ENCODE results near the gene MEP1A.
"Not testable (repeated sequence)": the region's sequence is repeated elsewhere in the genome, so short reads cannot be mapped to it uniquely, and the experiment has no call there.

Gene MEP1A, protein sequence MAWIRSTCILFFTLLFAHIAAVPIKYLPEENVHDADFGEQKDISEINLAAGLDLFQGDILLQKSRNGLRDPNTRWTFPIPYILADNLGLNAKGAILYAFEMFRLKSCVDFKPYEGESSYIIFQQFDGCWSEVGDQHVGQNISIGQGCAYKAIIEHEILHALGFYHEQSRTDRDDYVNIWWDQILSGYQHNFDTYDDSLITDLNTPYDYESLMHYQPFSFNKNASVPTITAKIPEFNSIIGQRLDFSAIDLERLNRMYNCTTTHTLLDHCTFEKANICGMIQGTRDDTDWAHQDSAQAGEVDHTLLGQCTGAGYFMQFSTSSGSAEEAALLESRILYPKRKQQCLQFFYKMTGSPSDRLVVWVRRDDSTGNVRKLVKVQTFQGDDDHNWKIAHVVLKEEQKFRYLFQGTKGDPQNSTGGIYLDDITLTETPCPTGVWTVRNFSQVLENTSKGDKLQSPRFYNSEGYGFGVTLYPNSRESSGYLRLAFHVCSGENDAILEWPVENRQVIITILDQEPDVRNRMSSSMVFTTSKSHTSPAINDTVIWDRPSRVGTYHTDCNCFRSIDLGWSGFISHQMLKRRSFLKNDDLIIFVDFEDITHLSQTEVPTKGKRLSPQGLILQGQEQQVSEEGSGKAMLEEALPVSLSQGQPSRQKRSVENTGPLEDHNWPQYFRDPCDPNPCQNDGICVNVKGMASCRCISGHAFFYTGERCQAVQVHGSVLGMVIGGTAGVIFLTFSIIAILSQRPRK

DNA sequence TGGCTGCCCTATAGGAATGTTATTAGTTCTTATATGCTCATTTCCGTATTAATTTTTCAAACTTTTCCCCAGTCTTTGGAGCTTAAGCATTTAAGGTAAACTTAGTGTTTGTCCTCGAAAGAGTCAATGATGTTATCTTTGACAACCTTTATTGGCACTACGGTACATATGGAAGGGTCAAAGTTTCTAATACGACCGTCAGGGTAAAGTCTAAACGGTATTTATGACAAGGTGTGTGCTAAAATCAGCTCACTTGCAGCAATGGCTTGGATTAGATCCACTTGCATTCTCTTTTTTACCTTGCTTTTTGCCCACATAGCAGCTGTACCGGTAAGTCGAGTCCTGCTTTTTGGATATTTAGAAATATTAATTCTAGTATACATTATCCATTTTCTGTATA is at the start of gene MEP1A:
Gene MEP1A (plus strand): TSS at position 252 of the 400 bp plus-strand sequence. CDS start 10 bp downstream, at position 262.
- no peak within 1 kb of the TSS for H3K27ac ChIP-seq

GRCh38 chr6:46743425-46744158 is 49.6 kb upstream of the MEP1A start:
- no peak for TF ChIP-seq ZFX (IDR thresholded peaks at IDR 0.05; ENCODE audit: borderline replicate concordance)
- TF ChIP-seq, protein P1, sequence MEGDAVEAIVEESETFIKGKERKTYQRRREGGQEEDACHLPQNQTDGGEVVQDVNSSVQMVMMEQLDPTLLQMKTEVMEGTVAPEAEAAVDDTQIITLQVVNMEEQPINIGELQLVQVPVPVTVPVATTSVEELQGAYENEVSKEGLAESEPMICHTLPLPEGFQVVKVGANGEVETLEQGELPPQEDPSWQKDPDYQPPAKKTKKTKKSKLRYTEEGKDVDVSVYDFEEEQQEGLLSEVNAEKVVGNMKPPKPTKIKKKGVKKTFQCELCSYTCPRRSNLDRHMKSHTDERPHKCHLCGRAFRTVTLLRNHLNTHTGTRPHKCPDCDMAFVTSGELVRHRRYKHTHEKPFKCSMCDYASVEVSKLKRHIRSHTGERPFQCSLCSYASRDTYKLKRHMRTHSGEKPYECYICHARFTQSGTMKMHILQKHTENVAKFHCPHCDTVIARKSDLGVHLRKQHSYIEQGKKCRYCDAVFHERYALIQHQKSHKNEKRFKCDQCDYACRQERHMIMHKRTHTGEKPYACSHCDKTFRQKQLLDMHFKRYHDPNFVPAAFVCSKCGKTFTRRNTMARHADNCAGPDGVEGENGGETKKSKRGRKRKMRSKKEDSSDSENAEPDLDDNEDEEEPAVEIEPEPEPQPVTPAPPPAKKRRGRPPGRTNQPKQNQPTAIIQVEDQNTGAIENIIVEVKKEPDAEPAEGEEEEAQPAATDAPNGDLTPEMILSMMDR (IDR thresholded peaks at IDR 0.05): no peak
- H3K27ac ChIP-seq: no peak overlapping the region

More for the DNA sequence above, at the start of gene MEP1A:
- TF ChIP-seq, protein P1 (IDR thresholded peaks at IDR 0.05): no peak
- no peak for TF ChIP-seq ZFX (IDR thresholded peaks at IDR 0.05; ENCODE audit: borderline replicate concordance)

DNA sequence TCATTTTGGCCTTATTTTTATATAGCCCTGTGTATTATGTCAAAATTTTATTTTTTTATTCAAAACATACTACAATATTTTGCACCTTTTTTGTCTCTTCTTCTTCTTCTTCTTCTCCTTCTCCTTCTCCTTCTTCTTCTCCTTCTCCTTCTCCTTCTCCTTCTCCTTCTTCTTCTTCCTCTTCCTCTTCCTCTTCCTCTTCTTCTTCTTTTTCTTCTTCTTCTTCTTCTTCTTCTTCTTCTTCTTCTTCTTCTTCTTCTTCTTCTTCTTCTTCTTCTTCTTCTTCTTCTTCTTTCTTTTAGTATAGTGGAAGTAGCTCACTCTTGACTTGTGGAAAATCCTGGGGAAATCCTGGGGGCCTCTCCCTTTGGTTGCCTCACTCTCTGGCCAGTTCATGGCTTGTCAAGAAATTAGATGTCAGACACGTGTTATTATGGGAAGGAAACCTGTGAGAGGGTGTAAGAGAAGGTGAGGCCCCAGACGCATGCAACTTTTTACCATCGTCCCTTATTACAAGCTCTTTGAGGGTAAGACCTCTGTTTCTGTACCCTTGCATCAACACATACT is 48.9 kb upstream of the MEP1A start:
- not testable (repeated sequence) for H3K27ac ChIP-seq

- H3K27ac ChIP-seq: no peak overlapping the region
- no peak for TF ChIP-seq ZFX (IDR thresholded peaks at IDR 0.05; ENCODE audit: borderline replicate concordance)
- TF ChIP-seq, protein P1 (IDR thresholded peaks at IDR 0.05): no peak
Observed at GRCh38 chr6:46745973-46746372, 47.2 kb upstream of the MEP1A start.

- H3K27ac ChIP-seq: no peak within 1 kb of the TSS
- TF ChIP-seq, protein P1 (IDR thresholded peaks at IDR 0.05): no peak
- no peak for TF ChIP-seq ZFX (IDR thresholded peaks at IDR 0.05; ENCODE audit: borderline replicate concordance)
Observed at GRCh38 chr6:46746696-46747095, 46.5 kb upstream of the MEP1A start, which contains the start of gene ANKRD66. Gene ANKRD66, plus strand, starts transcription at chr6:46746933. Its CDS starts 5,016 bp downstream, at chr6:46751949.

DNA sequence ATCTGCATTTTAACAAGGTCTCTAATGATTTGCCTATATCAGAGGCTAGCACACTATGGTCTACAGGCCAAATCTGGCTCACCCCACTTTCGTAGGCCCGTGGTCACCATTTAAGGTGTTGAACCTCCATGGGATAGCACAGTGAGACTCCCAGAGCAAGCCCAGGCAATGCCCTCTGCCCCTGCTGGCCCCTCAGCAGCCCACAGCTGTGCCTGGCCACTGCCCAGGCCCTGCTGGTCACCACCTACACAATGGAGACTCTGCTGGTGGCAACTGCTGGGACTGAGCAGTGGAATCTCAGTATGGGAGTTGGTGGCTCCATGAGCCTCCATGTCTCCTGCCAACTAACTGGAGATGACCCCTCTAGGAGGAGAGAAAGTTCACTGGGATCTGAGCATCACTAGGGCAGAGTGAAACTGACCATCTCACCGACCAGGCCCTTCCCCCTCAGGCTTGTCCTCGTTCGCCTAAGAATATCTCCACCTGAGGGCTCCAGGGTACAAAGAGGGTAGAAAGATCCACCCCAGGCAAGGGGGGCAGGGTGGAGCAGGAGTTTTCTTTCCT is 44.2 kb upstream of the MEP1A start:
- no peak overlapping the region for H3K27ac ChIP-seq
- TF ChIP-seq, protein P1 (IDR thresholded peaks at IDR 0.05): no peak
- TF ChIP-seq ZFX (IDR thresholded peaks at IDR 0.05; ENCODE audit: borderline replicate concordance): no peak

DNA sequence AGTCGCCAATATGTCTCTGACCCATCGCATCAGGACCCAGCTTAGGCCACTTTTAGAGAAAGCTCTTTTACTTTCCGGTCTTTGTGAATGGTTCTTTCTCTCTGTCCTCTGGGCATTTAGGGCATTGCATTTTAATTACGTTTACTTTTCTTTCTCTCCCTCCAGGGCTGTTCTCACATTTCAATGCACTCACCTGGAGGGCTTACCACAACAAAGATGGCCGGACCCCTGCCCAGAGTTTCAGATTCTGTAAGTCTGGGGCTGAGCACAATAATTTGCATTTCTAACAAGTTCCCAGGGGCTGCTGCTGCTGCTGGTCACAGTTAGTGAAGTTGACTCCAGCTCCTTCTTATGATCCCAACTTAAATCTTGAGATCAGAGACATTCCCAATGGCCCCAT is 43.5 kb upstream of the MEP1A start:
- TF ChIP-seq ZFX (IDR thresholded peaks at IDR 0.05; ENCODE audit: borderline replicate concordance): no peak
- TF ChIP-seq, protein P1 (IDR thresholded peaks at IDR 0.05): no peak
- no peak overlapping the region for H3K27ac ChIP-seq
